Medulla oblongata (tissue), 1 donor: Measurements from ENCODE around the gene MAN1B1.
"Not testable (repeated sequence)": the region's sequence is repeated elsewhere in the genome, so short reads cannot be mapped to it uniquely, and the experiment has no call there.

Source experiments
- DNase-seq: peaks from one replicate; pipeline ENCODE4 v3.0.0-alpha.2; 2015; ENCODE audit errors: extremely low spot score

The MAN1B1 gene

DNA sequence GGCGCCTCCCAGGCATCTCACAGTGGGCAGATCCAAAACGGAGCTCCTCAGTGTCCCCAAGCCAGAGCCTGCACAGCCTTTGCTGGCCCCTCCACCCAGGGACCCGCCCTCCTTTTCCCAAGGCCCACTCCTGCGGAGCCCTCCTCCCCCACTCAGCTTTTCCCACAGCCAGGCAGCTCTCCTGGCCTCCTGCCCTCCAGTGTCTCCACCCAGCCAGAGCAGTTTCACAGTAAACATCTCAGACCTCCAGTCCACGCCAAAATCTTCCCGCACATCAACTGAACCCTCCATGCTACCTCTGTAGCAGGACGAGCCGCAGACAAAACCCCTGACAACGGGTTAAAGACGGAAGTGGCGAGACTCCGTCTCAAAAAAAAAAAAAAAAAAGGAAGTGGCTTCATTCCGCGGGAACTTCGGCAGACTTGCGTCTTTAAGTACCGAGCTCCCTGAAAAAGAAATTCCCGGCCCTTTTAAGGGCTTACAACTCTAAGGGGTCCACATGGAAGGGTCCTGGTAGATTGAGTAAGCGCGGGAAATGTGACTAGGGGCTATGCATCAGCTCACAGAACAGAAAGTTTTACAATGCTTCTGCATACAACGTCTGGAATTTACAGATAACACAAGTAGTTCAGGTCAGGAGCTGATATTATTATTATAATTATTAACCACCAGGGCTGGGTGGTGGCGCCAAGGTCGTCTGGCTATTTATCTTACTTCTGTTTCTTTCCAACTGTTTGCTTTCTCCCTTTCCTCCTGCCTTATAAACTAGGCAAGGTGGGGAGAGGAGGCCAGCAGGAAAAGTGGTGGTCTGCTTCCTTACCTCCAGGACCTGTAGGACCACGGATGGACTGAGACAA lies 40.7 kb downstream of the MAN1B1 start:
- peak; percentile 27 for DNase-seq

DNA sequence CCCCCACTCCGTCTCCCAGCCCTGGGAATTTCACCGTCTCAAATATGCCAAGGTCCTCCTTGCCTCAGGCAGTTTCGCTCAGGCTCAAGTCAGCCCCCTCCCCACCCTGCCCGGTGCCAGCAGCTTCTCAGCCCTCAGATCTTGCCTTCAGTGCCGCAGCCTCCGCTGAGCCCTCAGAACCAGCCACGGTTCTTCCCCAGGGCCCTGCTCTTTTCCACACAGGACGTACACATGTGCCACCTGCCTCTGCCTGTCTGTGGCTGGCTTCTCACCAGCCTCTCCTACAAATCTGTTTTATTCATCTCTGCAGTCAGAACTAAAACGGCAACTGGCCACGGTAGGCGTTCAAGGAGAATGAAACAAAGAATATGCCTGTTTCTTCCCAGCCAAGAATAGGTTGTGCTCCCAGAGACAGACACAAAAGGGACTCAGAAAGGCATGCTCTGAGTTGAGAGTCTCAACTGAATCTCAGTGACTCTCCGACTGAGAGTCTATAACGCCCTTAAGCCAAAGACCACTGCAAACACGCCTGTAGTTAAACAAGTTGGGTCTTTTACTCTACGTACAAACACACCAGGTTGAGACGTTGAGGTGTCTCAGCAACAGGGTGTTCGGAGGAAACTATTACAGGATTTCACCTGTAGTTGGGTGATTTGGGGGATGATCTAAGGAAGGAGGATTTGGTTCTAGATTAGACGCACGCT lies 41.5 kb downstream of the MAN1B1 start:
- no peak for DNase-seq

DNA sequence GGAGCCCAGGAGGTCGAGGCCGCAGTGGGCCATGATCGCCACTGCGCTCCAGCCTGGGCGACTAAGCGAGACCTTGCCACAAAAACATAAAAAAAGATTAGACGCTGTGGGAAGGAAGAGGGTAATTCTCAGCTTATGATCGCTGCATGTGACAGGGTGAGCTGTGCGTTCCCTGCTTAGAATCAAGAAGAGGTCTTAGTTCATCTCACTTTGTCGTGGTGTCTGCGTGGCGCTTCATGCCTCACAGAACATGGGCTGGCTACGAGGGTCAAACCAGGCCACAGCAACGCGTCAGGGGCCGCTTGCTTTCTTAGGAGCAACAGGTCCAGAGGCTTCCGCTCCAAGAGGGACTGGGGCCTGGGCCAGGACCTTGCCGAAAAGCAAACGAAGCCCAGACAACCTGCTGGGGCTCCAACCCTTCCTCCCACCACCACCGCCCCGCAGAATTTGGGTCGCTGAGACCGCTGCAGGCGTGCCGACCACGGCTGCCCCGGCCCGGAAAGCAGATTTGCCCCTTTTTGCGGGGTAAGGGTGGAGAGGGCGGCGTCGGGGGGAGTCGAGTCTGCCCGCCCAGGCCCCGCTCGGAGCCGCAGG lies 42.2 kb downstream of the MAN1B1 start:
- DNase-seq, result no peak

GRCh38 chr9:137129456-137130175 lies 42.8 kb downstream of the MAN1B1 start:
- peak; percentile 81 for DNase-seq

- no peak for DNase-seq
Observed at GRCh38 chr9:137130176-137130755, 43.5 kb downstream of the MAN1B1 start.

GRCh38 chr9:137134191-137134590 lies 47.4 kb downstream of the MAN1B1 start:
- DNase-seq, result no peak

- DNase-seq, result not testable (repeated sequence)
Observed at GRCh38 chr9:137135154-137135553, 48.4 kb downstream of the MAN1B1 start.

- DNase-seq, result no peak
Observed at GRCh38 chr9:137136261-137136880, 49.6 kb downstream of the MAN1B1 start.

DNA sequence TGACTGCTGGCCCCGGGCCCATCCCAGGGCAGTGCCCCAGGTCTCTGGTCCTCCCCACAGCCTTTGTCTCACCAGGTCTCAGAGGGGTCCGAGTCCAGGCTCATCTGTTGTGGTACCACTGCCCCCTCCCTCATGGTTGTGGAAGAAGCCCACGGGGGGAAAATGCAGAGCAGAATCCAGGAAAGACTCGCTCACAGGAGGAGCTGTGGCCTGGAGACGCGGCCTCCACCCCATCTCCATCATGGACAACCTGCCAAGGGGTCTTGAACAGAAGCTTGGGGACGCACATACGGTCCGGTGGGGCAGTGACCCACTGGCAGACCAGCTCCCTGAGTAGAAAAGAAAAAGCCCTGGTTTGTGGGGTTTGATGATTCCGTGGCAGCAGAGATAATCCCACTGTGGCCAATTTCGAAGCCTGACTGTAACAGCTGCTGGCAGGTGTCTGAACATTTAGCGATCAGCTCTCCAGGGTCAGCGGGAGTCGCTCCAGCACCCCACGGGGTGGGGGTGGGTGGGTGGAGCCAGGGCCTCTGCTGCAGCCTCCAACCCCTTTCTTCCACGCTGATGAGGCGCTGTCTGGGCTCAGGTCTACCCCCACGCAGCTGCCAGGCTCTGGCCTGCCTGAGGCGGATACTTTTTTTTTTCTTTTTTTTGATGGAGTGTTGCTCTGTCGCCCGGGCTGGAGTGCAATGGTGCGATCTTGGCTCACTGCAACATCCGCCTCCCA lies 50.3 kb downstream of the MAN1B1 start:
- DNase-seq, result no peak

GRCh38 chr9:137138058-137138721 lies 51.4 kb downstream of the MAN1B1 start:
- no peak for DNase-seq

DNA sequence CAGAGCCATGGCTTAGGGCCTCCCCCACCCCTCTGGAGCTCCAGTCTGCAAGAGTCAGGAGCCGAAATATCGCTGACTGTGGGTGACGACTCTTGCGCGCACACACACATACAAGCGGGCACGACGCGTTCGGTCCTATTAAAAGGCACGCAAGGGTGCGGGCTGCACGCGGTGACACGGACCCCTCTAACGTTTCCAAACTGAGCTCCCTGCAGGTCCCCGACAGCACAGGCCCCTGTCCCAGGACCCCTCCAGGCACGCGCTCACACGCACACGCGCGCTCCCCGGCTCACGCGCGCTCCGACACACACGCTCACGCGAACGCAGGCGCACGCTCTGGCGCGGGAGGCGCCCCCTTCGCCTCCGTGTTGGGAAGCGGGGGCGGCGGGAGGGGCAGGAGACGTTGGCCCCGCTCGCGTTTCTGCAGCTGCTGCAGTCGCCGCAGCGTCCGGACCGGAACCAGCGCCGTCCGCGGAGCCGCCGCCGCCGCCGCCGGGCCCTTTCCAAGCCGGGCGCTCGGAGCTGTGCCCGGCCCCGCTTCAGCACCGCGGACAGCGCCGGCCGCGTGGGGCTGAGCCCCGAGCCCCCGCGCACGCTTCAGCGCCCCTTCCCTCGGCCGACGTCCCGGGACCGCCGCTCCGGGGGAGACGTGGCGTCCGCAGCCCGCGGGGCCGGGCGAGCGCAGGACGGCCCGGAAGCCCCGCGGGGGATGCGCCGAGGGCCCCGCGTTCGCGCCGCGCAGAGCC lies 52.1 kb downstream of the MAN1B1 start, which contains the start of gene GRIN1:
Gene GRIN1 (plus strand): TSS at position 433 of the 746 bp plus-strand sequence. CDS start 333 bp downstream, outside the sequence.
- no peak for DNase-seq

DNA sequence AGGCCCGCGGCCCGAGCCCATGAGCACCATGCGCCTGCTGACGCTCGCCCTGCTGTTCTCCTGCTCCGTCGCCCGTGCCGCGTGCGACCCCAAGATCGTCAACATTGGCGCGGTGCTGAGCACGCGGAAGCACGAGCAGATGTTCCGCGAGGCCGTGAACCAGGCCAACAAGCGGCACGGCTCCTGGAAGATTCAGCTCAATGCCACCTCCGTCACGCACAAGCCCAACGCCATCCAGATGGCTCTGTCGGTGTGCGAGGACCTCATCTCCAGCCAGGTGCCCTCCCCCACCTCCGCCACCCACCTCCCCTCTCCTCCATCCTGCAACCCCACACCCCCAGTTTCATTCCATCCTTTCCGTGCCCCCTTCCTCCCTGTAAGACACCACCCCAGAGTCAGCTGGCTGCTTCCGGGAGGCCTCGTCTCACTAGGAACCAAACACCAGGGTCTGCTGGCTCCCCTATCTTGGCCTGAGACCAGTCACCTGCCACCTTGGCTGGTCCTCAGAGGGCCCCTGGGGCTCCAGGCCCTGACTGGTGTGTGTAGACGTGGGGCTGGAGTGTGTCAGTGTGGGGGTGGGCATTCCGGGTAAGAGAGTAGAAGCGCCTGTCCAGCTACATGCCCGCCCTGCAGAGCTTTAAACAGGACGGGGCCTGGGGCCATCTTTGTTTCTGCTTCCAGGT lies 52.8 kb downstream of the MAN1B1 start:
- no peak for DNase-seq

DNA sequence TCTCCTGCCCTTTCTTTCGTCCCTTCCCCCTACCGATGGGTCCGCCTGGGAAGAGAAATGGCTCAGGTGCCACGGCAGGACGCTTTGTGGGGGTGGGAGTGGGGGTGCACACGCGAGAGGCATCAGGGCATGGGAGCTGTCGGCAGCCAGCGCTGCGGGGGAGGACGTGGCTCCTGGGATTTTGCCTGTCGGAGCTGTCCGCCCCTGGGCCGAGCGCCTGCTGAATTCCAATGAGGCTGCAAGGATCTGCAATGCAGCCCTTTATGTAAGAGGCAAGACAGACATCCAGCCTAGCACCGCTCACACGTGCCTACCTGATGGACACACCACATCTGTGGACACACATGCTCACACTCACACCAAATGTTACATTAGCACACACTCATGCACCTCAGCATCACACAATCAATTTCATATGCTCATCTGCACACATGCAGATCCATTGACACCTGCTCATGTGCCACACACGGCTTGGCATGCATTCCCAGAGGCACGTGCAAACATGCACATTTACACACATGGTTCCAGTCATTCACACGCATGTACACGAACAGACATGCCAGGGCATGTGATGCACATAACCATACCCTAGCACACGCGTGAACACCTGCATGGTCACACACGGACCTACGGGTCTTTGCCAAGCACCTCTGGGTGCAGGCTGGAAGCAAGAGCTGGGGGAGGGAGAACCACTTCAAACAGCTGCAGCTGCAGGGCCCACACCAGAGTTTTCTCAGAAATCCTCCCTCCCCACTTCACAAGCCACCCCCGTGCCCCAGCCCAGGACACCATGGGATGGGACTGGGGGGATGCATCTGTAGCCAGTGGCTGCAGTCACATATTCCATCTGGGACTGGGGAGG lies 53.6 kb downstream of the MAN1B1 start:
- DNase-seq, result no peak

DNA sequence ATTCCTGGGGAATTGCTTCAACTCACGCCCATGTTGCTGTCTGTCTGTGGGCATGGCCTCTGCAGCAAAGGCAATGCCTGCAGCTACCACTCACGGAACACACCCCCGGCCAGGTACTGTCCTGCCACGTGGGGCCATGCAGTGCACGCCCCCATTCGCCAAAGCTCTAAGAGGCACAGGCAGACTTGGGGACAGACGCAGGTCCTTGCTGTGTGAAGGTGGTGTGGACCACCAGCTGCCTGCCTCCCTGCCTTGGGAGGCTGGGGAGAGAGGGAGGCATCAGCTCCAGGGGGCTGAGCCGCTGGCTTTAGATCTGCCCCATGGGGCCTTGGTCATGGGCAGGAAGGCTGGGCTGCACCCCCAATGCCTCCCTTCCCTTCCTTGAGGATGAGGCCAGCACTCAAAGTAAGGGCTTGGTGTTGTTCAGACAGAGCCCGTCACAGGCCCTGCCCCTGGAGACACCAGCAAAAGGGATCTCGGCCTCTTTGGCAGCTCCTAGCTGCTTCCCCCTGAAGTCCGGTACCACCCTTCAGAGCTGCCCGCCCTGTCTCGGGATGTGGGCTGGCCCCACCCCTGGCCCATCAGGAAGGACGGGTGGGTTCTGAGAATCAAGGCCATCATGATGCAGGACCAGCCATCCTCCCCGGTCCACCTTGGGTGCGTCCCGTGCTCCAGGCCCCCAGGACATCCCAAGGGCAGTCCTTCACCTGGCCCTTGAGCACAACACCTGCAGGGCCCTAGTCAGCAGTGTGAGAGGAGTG lies 54.4 kb downstream of the MAN1B1 start:
- DNase-seq, result no peak

DNA sequence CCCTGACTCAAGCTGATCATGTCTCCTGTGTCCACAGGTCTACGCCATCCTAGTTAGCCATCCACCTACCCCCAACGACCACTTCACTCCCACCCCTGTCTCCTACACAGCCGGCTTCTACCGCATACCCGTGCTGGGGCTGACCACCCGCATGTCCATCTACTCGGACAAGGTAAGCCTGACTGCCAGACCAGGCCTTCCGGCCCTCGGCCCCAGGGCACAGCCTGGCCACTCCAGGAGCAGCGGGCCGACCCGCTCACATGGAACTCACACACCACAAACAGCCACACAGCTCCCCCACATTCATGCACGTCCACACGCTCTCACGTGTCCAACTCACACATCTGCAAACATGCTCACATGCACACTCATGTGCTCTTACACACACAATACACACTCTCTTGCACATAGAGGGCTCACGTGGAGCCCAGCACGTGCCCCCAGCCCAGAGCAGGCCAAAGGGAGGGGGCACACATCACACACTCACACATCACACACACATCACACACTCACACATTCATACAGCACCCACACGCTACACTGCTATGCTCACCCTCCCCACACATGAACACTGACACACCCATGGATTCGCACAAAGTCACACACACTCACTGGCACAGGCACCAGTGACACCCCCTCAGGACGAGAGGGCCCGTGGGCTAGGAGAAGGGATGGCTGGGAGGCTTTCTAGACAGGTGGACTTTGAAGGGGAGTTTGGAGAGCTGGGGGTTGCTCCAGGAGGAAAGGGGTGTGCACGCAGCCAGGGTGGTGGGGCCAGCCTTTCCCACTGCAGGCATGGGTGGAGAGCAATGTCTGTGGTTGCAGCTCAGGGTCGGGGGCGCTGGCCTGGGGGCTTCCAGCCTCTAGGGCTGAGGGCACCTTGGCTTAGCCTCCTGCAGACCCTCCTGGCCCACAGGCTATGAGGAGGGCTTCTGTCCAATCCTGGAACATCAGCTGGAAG lies 55.5 kb downstream of the MAN1B1 start:
- DNase-seq, result no peak

GRCh38 chr9:137143459-137143858 lies 56.7 kb downstream of the MAN1B1 start:
- no peak for DNase-seq
